H1 (cell line): ENCODE data around the gene MAPK4. TPM values are rescaled to one million over a fixed set of nuclear protein-coding genes. Genes with fewer than 3 reads are reported as not detected.

Source experiments
- CTCF ChIA-PET: fragments of 300-600 bp; sonication (Branson Sonifier 250); formaldehyde crosslinking; loops from one replicate; lab custom pipeline; 2021; ENCODE audit not compliant: partially characterized antibody; lab: Charles Lee
- POLR2A ChIA-PET: fragments of 300-600 bp; sonication (Branson Sonifier 250); formaldehyde crosslinking; loops from one replicate; lab custom pipeline; 2021; ENCODE audit warnings: inconsistent platforms; ENCODE audit not compliant: partially characterized antibody; lab: Charles Lee
- DNase-seq, 2 experiments: peaks; one replicate each; pipeline versions ENCODE4 v3.0.0 to v3.0.0-alpha.2; 2010 to 2022; ENCODE audit warnings: low spot score in 2 of 2, low read depth in 1 of 2, mixed read lengths in 1 of 2
- FAIRE-seq: peaks from 2 replicates; lab custom pipeline; 2011; peaks lifted over from hg19 to GRCh38; lab: Jason Lieb, UNC
- H2AFZ ChIP-seq: 2 replicates; pipeline ENCODE4 v1.8.1; 2012; ENCODE audit warnings: low read length, inconsistent platforms
- H2AK5ac ChIP-seq: 2 replicates; pipeline ENCODE4 v1.6.1; 2013; ENCODE audit warnings: low read depth, low read length
- H2BK120ac ChIP-seq: replicated peaks from 2 replicates; pipeline ENCODE3; 2013; ENCODE audit warnings: low read depth, low read length, inconsistent platforms
- H2BK12ac ChIP-seq: 2 replicates; pipeline ENCODE4 v1.6.1; 2013; ENCODE audit warnings: low read depth, low read length
- H2BK15ac ChIP-seq: 2 replicates; pipeline ENCODE4 v1.6.1; 2013; ENCODE audit warnings: low read length
- H2BK20ac ChIP-seq: 2 replicates; pipeline ENCODE4 v1.6.1; 2013; ENCODE audit warnings: low read length
- H2BK5ac ChIP-seq: 2 replicates; pipeline ENCODE4 v1.6.1; 2013; ENCODE audit warnings: low read depth, low read length
- H3K14ac ChIP-seq: 2 replicates; pipeline ENCODE4 v1.6.1; 2013; ENCODE audit warnings: inconsistent platforms; ENCODE audit not compliant: insufficient read length
- H3K18ac ChIP-seq: 2 replicates; pipeline ENCODE4 v1.6.1; 2013; ENCODE audit warnings: low read length; ENCODE audit errors: extremely low read depth
- H3K23ac ChIP-seq: 2 replicates; pipeline ENCODE4 v1.6.1; 2013; ENCODE audit warnings: inconsistent platforms; ENCODE audit not compliant: insufficient read length
- H3K23me2 ChIP-seq: 2 replicates; pipeline ENCODE4 v1.6.1; 2013; ENCODE audit warnings: low read depth, low read length
- H3K27ac ChIP-seq: 2 replicates; pipeline ENCODE4 v1.6.1; 2011; ENCODE audit warnings: low read depth, low read length, inconsistent platforms
- H3K27me3 ChIP-seq, 4 experiments: replicated peaks in 1 of 4; 1 replicate in 1 of 4; 2 replicates in 3 of 4; pipeline versions ENCODE4 v1.6.1 to v1.8.1; 2011 to 2013; ENCODE audit warnings: low read length in 3 of 4, mild to moderate bottlenecking in 3 of 4, inconsistent platforms in 2 of 4, mixed read lengths in 2 of 4, moderate library complexity in 1 of 4; ENCODE audit not compliant: control insufficient read depth in 3 of 4, insufficient read depth in 3 of 4; ENCODE audit errors: extremely low read depth in 1 of 4
- H3K36me3 ChIP-seq, 4 experiments: 2 replicates each; pipeline versions ENCODE4 v1.6.1 to v1.8.1; 2011 to 2013; ENCODE audit warnings: mild to moderate bottlenecking in 4 of 4, low read length in 3 of 4, moderate library complexity in 2 of 4, control low read depth in 1 of 4, inconsistent platforms in 1 of 4; ENCODE audit not compliant: insufficient read depth in 4 of 4, control insufficient read depth in 2 of 4
- H3K4ac ChIP-seq: replicated peaks from 2 replicates; pipeline ENCODE3; 2013; ENCODE audit warnings: low read length, low read depth, mixed read lengths, inconsistent platforms; ENCODE audit not compliant: insufficient read length
- H3K4me1 ChIP-seq, 4 experiments: replicated peaks in 1 of 4; 1 replicate in 1 of 4; 2 replicates in 3 of 4; pipeline versions ENCODE4 v1.6.1 to v1.8.1; 2011 to 2013; ENCODE audit warnings: low read length in 3 of 4, inconsistent platforms in 2 of 4, mixed read lengths in 1 of 4; ENCODE audit not compliant: insufficient read depth in 4 of 4, control insufficient read depth in 3 of 4
- H3K4me2 ChIP-seq, 2 experiments: 2 replicates each; pipeline versions ENCODE4 v1.6.1 to v1.8.1; 2011 to 2013; ENCODE audit warnings: low read depth in 2 of 2, low read length in 2 of 2, control low read depth in 1 of 2, inconsistent platforms in 1 of 2, mild to moderate bottlenecking in 1 of 2; ENCODE audit not compliant: insufficient read depth in 1 of 2
- H3K4me3 ChIP-seq, 4 experiments: fragments of 200-600, 300-600 bp in 1 of 4; sonication (generic), shearing (Covaris generic), sonication (Bioruptor Twin) in 1 of 4; 2 replicates each; pipeline versions ENCODE4 v1.5.1 to v1.8.1; 2011 to 2016; ENCODE audit warnings: low read length in 4 of 4, low read depth in 3 of 4, control low read depth in 2 of 4, inconsistent platforms in 2 of 4, mild to moderate bottlenecking in 2 of 4, mixed read lengths in 1 of 4, moderate library complexity in 1 of 4; ENCODE audit not compliant: insufficient read depth in 2 of 4; ENCODE audit errors: extremely low read depth in 1 of 4
- H3K56ac ChIP-seq: replicated peaks from 2 replicates; pipeline ENCODE3; 2013; ENCODE audit warnings: low read depth, mild to moderate bottlenecking, mixed read lengths, low read length, inconsistent platforms; ENCODE audit not compliant: insufficient read length
- H3K79me1 ChIP-seq: 2 replicates; pipeline ENCODE4 v1.6.1; 2013; ENCODE audit warnings: low read depth, low read length, control low read depth
- H3K79me2 ChIP-seq, 2 experiments: 2 replicates each; pipeline versions ENCODE4 v1.6.1 to v1.8.1; 2012 to 2013; ENCODE audit warnings: low read length in 2 of 2, mild to moderate bottlenecking in 2 of 2, inconsistent platforms in 1 of 2; ENCODE audit not compliant: insufficient read depth in 2 of 2, control insufficient read depth in 1 of 2
- H3K9ac ChIP-seq, 4 experiments: replicated peaks in 1 of 4; 1 replicate in 1 of 4; 2 replicates in 3 of 4; pipeline versions ENCODE4 v1.6.1 to v1.8.1; 2011 to 2013; ENCODE audit warnings: low read depth in 3 of 4, low read length in 3 of 4, control low read depth in 2 of 4, mild to moderate bottlenecking in 2 of 4, moderate library complexity in 2 of 4, inconsistent platforms in 1 of 4; ENCODE audit errors: extremely low read depth in 1 of 4
- H3K9me3 ChIP-seq, 2 experiments: 2 replicates each; pipeline versions ENCODE4 v1.6.1 to v1.8.1; 2012 to 2013; ENCODE audit warnings: mild to moderate bottlenecking in 2 of 2, moderate library complexity in 2 of 2, control low read depth in 1 of 2, inconsistent platforms in 1 of 2, low read depth in 1 of 2, low read length in 1 of 2, mixed read lengths in 1 of 2; ENCODE audit not compliant: insufficient read depth in 2 of 2
- H4K20me1 ChIP-seq, 2 experiments: replicated peaks in 1 of 2; 2 replicates each; pipeline versions ENCODE3 to v1.8.1; 2011 to 2013; ENCODE audit warnings: inconsistent platforms in 2 of 2, low read length in 2 of 2, mild to moderate bottlenecking in 1 of 2; ENCODE audit not compliant: insufficient read depth in 2 of 2, control insufficient read depth in 1 of 2
- H4K5ac ChIP-seq: 2 replicates; pipeline ENCODE4 v1.6.1; 2013; ENCODE audit warnings: low read length, low read depth, mixed read lengths, inconsistent platforms; ENCODE audit not compliant: insufficient read length
- H4K8ac ChIP-seq: 2 replicates; pipeline ENCODE4 v1.8.0; 2013; ENCODE audit warnings: mild to moderate bottlenecking, moderate library complexity, low read length, inconsistent platforms; ENCODE audit not compliant: insufficient read depth; ENCODE audit errors: extremely low read depth
- H4K91ac ChIP-seq: replicated peaks from 2 replicates; pipeline ENCODE3; 2013; ENCODE audit warnings: low read length, mixed read lengths, inconsistent platforms; ENCODE audit not compliant: insufficient read length
- HDAC2 ChIP-seq, 2 experiments: fragments of 300-600 bp in 1 of 2; sonication (generic) in 1 of 2; IDR thresholded peaks; 2 replicates each; pipeline ENCODE4 v1.6.1; 2011 to 2012; ENCODE audit warnings: low read depth in 2 of 2, low read length in 2 of 2, mild to moderate bottlenecking in 2 of 2, moderate library complexity in 2 of 2, borderline replicate concordance in 1 of 2, inconsistent platforms in 1 of 2
- KDM1A ChIP-seq: fragments of 200-600, 300-600 bp; sonication (generic); IDR thresholded peaks from 2 replicates; pipeline ENCODE4 v1.7.1; 2016; ENCODE audit warnings: mild to moderate bottlenecking, low read length, borderline replicate concordance
- KDM4A ChIP-seq: IDR thresholded peaks from one replicate; pipeline ENCODE4 v1.7.1; 2012; ENCODE audit warnings: low read depth, mild to moderate bottlenecking, moderate library complexity, low read length, inconsistent platforms; ENCODE audit not compliant: severe bottlenecking
- MAFK ChIP-seq: IDR thresholded peaks from 2 replicates; pipeline ENCODE4 v1.6.1; 2012; ENCODE audit warnings: low read depth, mild to moderate bottlenecking, improper control_type of control experiment, low read length
- POU5F1 ChIP-seq: IDR thresholded peaks from 2 replicates; pipeline ENCODE4 v1.6.1; 2011; ENCODE audit warnings: low read depth, mild to moderate bottlenecking, low read length, moderate library complexity
- RXRA ChIP-seq: IDR thresholded peaks from 2 replicates; pipeline ENCODE4 v1.6.1; 2011; ENCODE audit warnings: low read depth, mild to moderate bottlenecking, low read length, moderate library complexity; ENCODE audit not compliant: insufficient read depth
- SAP30 ChIP-seq: fragments of 300-600 bp; sonication (generic); IDR thresholded peaks from 2 replicates; pipeline ENCODE4 v1.7.1; 2012; ENCODE audit warnings: low read length, moderate library complexity, mild to moderate bottlenecking, inconsistent platforms; ENCODE audit not compliant: insufficient read depth, insufficient replicate concordance
- SIX5 ChIP-seq: IDR thresholded peaks from 2 replicates; pipeline ENCODE4 v1.6.1; 2011; ENCODE audit warnings: mild to moderate bottlenecking, low read depth, low read length
- SP1 ChIP-seq: IDR thresholded peaks from 2 replicates; pipeline ENCODE4 v1.6.1; 2011; ENCODE audit warnings: low read depth, low read length
- SUZ12 ChIP-seq: fragments of 200-600 bp; sonication (generic); IDR thresholded peaks from 2 replicates; pipeline ENCODE4 v1.6.1; 2012; ENCODE audit warnings: mild to moderate bottlenecking, inconsistent platforms, low read length, moderate library complexity, mixed read lengths
- TAF7 ChIP-seq: optimal IDR thresholded peaks from 2 replicates; pipeline ENCODE3; 2011; ENCODE audit warnings: low read depth, mild to moderate bottlenecking, inconsistent platforms, low read length, moderate library complexity, borderline replicate concordance
- WGBS, 2 experiments: shearing (Covaris generic) in 1 of 2; methylation state at CpG; one replicate each; pipeline versions ENCODE4 v1.1.6 to v1.1.7; 2013 to 2015; ENCODE audit warnings: low lambda C conversion rate in 2 of 2, mixed read lengths in 2 of 2, inconsistent platforms in 1 of 2, low coverage in 1 of 2, missing lambda C conversion rate in 1 of 2; ENCODE audit not compliant: insufficient replicate concordance in 2 of 2, insufficient coverage in 1 of 2, insufficient read length in 1 of 2; ENCODE audit errors: extremely low coverage in 1 of 2, missing lambda C conversion rate in 1 of 2; 5-methylcytosine and 5-hydroxymethylcytosine counted together
- polyA plus RNA-seq, 7 experiments: library from polyadenylated mRNA; depleted of rRNA in 3 of 7; stranded (reverse) in 5 of 7; unstranded in 2 of 7; fragments of >200 nt in 5 of 7; fragments of 200-250 nt in 2 of 7; gene quantifications; 1 replicate in 5 of 7; 2 replicates in 1 of 7; 4 replicates in 1 of 7; pipeline versions ENCODE4 v1.2.1 to v1.2.3, GENCODE V29; 2011 to 2013; ENCODE audit warnings: missing spikeins in 2 of 7, mixed read lengths in 2 of 7
- total RNA-seq: library from RNA; stranded (reverse); fragmentation: NEBNext Ultra II Directional; extraction: Animal tissue kit (Norgen Biotek cat#: 25700); gene quantifications from 2 replicates; pipeline ENCODE4 v1.2.1, GENCODE V29; 2021
- TF ChIP-seq, protein P1 (sequence below), 3 experiments: IDR thresholded peaks; 1 replicate in 2 of 3; 2 replicates in 1 of 3; pipeline versions ENCODE4 v1.5.1 to v1.6.1; 2011; ENCODE audit warnings: low read length in 3 of 3, mild to moderate bottlenecking in 3 of 3, inconsistent platforms in 2 of 3, low read depth in 1 of 3, moderate library complexity in 1 of 3; ENCODE audit not compliant: insufficient read depth in 1 of 3; ENCODE audit errors: control extremely low read depth in 1 of 3

Gene MAPK4
- total and polyA plus RNA-seq, 2 of the 8 experiments (the other 6 are each of a cell fraction or from before 2014, with no cell fraction given): 3.2 to 3.7 TPM

DNA sequence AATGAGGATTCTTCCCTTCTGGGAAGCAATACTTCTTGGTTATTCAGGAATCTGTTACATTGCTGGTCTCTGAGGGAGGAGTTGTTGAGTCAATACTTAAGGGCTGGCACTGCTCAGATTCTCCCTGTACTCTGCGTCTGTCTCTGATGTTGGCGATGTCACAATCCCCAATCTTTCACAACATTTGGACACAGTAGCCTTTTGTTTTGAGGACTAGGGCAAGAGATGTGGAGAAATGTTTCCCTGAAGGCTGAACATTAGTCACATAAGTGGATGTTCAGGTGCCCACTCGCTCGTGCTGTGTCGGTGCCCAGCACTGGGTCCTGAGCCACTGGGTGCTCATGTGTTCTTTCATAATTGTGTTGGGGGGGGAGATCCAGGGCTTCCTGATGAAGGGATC lies 55.0 kb downstream of the MAPK4 start:
- ChIA-PET CTCF (no interaction called here), POLR2A (no interaction called here)
- Histone ChIP-seq H2BK12ac (no peak overlapping the region), H4K5ac (no peak overlapping the region), H3K4ac (no peak overlapping the region), H3K9me3 (peaks cover 7 to 10% of the 10 kb centered on the region in 2 experiments; a peak in 1 of 4 replicates), H2AK5ac (no peak overlapping the region), H3K14ac (no peak overlapping the region), H3K23me2 (no peaks in the 10 kb centered on the region), H3K27me3 (no peaks in the 10 kb centered on the region), H3K4me3 (no peak overlapping the region), H2BK15ac (no peak overlapping the region), H3K79me1 (no peaks in the 10 kb centered on the region), H2BK20ac (no peak overlapping the region), H3K23ac (no peak overlapping the region), H2BK5ac (no peak overlapping the region), H3K36me3 (no peaks in the 10 kb centered on the region), H2BK120ac (no peak overlapping the region), H3K56ac (no peak overlapping the region), H3K4me1 (no peaks in the 10 kb centered on the region), H4K20me1 (no peaks in the 10 kb centered on the region), H3K4me2 (no peak overlapping the region), H4K8ac (no peak overlapping the region), H4K91ac (no peak overlapping the region), H2AFZ (no peak overlapping the region), H3K9ac (no peak overlapping the region), H3K27ac (no peak overlapping the region), H3K18ac (no peak overlapping the region), H3K79me2 (no peaks in the 10 kb centered on the region)
- WGBS, 2 experiments: 88% methylated on average over 5 of the region's 5 CpGs; no CpG with 5 or more reads in 1 of the 2 experiments
- DNase-seq (no peak), FAIRE-seq (no peak)
- TF ChIP-seq SAP30 (no peak), TAF7 (no peak), MAFK (no peak), KDM4A (no peak), SP1 (no peak), SIX5 (no peak), SUZ12 (no peak), KDM1A (no peak), POU5F1 (no peak), RXRA (no peak), HDAC2 (IDR thresholded peaks at IDR 0.05; ENCODE audit: borderline replicate concordance in 1 of 2, low read depth in 2 of 2, low read length in 2 of 2) (no peak)
- TF ChIP-seq, protein P1, sequence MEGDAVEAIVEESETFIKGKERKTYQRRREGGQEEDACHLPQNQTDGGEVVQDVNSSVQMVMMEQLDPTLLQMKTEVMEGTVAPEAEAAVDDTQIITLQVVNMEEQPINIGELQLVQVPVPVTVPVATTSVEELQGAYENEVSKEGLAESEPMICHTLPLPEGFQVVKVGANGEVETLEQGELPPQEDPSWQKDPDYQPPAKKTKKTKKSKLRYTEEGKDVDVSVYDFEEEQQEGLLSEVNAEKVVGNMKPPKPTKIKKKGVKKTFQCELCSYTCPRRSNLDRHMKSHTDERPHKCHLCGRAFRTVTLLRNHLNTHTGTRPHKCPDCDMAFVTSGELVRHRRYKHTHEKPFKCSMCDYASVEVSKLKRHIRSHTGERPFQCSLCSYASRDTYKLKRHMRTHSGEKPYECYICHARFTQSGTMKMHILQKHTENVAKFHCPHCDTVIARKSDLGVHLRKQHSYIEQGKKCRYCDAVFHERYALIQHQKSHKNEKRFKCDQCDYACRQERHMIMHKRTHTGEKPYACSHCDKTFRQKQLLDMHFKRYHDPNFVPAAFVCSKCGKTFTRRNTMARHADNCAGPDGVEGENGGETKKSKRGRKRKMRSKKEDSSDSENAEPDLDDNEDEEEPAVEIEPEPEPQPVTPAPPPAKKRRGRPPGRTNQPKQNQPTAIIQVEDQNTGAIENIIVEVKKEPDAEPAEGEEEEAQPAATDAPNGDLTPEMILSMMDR (IDR thresholded peaks at IDR 0.05; ENCODE audit: control extremely low read depth in 1 of 3, insufficient read depth in 1 of 3, low read depth in 1 of 3, low read length in 3 of 3): no peak
